OCI-LY7 (cell line): ENCODE data around the gene PARD3.

Experiments used
- CTCF ChIP-seq: fragments of 200-600 bp; sonication (generic); conservative IDR thresholded peaks from 2 replicates; pipeline ENCODE4 v1.5.1; 2014; ENCODE audit warnings: mild to moderate bottlenecking, antibody characterized with exemption, low read length, moderate library complexity, mixed read lengths
- EZH2phosphoT487 ChIP-seq: fragments of 200-600 bp; sonication (generic); IDR thresholded peaks from 2 replicates; pipeline ENCODE4 v1.6.1; 2018; ENCODE audit warnings: low read depth, borderline replicate concordance, mild to moderate bottlenecking, mixed run types, antibody characterized with exemption, low read length, moderate library complexity, mixed read lengths

- TF ChIP-seq CTCF (no peak), EZH2phosphoT487 (no peak)
These were observed 279.2 kb downstream of the PARD3 start for GRCh38 chr10:34535872-34536271.
